ENCODE results near the gene SLC35A4.
"Not testable (repeated sequence)": the region's sequence is repeated elsewhere in the genome, so short reads cannot be mapped to it uniquely, and the experiment has no call there.

The SLC35A4 gene

GRCh38 chr5:140558542-140558941 lies 6.1 kb upstream of the SLC35A4 start:
- no peak for DNase-seq (ENCODE audit: low spot score)

GRCh38 chr5:140560227-140560626 lies 4.4 kb upstream of the SLC35A4 start:
- no peak for DNase-seq (ENCODE audit: low spot score)

- DNase-seq (ENCODE audit: low spot score) = no peak
Measured at GRCh38 chr5:140561753-140562523, 2.7 kb upstream of the SLC35A4 start.

- no peak for DNase-seq (ENCODE audit: low spot score)
Measured at GRCh38 chr5:140563596-140563995, 1.0 kb upstream of the SLC35A4 start.

GRCh38 chr5:140565024-140565779 lies 574 bp downstream of the SLC35A4 start:
- DNase-seq (ENCODE audit: low spot score) = no peak

GRCh38 chr5:140565780-140566095 lies 1.1 kb downstream of the SLC35A4 start:
- no peak for DNase-seq (ENCODE audit: low spot score)

- DNase-seq (ENCODE audit: low spot score) = no peak
Measured at GRCh38 chr5:140566665-140567064, 2.0 kb downstream of the SLC35A4 start.

GRCh38 chr5:140567136-140567818 lies 2.6 kb downstream of the SLC35A4 start:
- DNase-seq (ENCODE audit: low spot score) = no peak

GRCh38 chr5:140567871-140568270 lies 3.2 kb downstream of the SLC35A4 start:
- no peak for DNase-seq (ENCODE audit: low spot score)

- DNase-seq (ENCODE audit: low spot score) = no peak
Measured at GRCh38 chr5:140568443-140569063, 3.9 kb downstream of the SLC35A4 start.

GRCh38 chr5:140569197-140569596 lies 4.6 kb downstream of the SLC35A4 start:
- DNase-seq (ENCODE audit: low spot score) = no peak

- no peak for DNase-seq (ENCODE audit: low spot score)
Measured at GRCh38 chr5:140570058-140570457, 5.4 kb downstream of the SLC35A4 start.

GRCh38 chr5:140570488-140570887 lies 5.9 kb downstream of the SLC35A4 start:
- DNase-seq (ENCODE audit: low spot score) = no peak

- no peak for DNase-seq (ENCODE audit: low spot score)
Measured at GRCh38 chr5:140571105-140571504, 6.5 kb downstream of the SLC35A4 start.

- DNase-seq (ENCODE audit: low spot score) = no peak
Measured at GRCh38 chr5:140573683-140574082, 9.1 kb downstream of the SLC35A4 start.

GRCh38 chr5:140574165-140574564 lies 9.5 kb downstream of the SLC35A4 start:
- DNase-seq (ENCODE audit: low spot score) = no peak

GRCh38 chr5:140575309-140575708 lies 10.7 kb downstream of the SLC35A4 start:
- peak; percentile 56 for DNase-seq (ENCODE audit: low spot score)

GRCh38 chr5:140576776-140577201 lies 12.2 kb downstream of the SLC35A4 start:
- no peak for DNase-seq (ENCODE audit: low spot score)

GRCh38 chr5:140579188-140579747 lies 14.6 kb downstream of the SLC35A4 start:
- DNase-seq (ENCODE audit: low spot score) = not testable (repeated sequence)

- no peak for DNase-seq (ENCODE audit: low spot score)
Measured at GRCh38 chr5:140587495-140587894, 22.9 kb downstream of the SLC35A4 start.

- DNase-seq (ENCODE audit: low spot score) = no peak
Measured at GRCh38 chr5:140588311-140589070, 23.9 kb downstream of the SLC35A4 start.

Measured in globus pallidus (tissue), 1 donor.